ENCODE results near the gene TCEA2.

Gene TCEA2

DNA sequence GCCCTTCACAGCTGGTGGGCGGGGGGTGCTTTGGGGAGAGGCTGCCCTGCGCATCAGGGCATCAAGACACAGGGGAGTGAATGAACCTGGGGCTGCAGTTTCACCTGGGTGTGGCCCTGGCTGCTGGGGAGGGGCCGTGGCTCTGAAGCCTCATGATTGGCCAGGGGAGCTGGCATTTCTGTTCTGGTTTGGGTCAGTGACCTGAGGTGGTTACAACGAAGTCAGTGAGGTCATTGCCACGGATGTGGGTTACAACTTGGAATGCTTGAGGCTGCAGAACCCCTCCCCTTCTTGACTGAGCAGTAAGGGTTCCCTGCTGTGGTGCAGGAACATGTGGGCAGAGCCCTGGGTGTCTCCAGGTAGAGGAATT is 3.0 kb downstream of the TCEA2 start:
- no peak for TF ChIP-seq CTCF (IDR thresholded peaks at IDR 0.05; ENCODE audit: low read depth, low read length, missing control alignments)
- H3K4me3 ChIP-seq (ENCODE audit: low read depth, low read length): no peak overlapping the region
- peak; percentile 57 for DNase-seq (ENCODE audit: low read depth)
- in situ Hi-C loops (cut with HindIII; ENCODE audit: low sequenced_read_pairs): no loop called here

- no peak overlapping the region for H3K4me3 ChIP-seq (ENCODE audit: low read depth, low read length)
- no peak for TF ChIP-seq CTCF (IDR thresholded peaks at IDR 0.05; ENCODE audit: low read depth, low read length, missing control alignments)
- in situ Hi-C loops (cut with HindIII; ENCODE audit: low sequenced_read_pairs): no loop called here
- DNase-seq (ENCODE audit: low read depth): no peak
Measured at GRCh38 chr20:64067005-64067632, 4.1 kb downstream of the TCEA2 start.

DNA sequence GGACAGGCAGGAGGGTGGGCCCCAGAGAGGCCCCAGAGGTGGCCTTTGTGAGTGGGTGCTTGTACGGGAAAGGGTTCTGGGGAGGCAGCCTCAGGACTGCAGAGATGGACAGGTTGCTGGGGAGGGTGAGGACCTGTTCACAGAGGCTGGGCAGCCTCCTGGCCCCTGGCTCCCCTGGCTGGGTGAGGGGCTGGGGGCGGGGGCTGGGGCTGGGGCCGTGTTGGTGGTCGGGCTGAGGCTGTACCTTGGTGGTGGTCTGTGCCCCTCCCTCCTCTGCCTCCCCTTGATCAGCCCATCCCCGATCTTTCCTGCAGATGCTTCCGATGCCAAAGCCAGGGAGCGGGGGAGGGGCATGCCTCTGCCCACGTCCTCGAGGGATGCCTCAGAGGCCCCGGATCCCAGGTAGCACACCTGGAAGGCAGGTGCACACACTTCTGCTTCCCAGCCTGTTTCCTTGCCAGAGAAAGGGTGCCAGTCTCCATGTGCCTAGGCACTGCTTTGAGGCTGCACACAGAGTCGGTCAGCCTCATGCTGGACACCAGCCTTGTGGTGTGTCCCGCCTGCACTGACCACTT is 4.8 kb downstream of the TCEA2 start:
- no peak for TF ChIP-seq CTCF (IDR thresholded peaks at IDR 0.05; ENCODE audit: low read depth, low read length, missing control alignments)
- no peak for DNase-seq (ENCODE audit: low read depth)
- in situ Hi-C loops (cut with HindIII; ENCODE audit: low sequenced_read_pairs): no loop called here
- no peak overlapping the region for H3K4me3 ChIP-seq (ENCODE audit: low read depth, low read length)

GRCh38 chr20:64068386-64069208 is 5.6 kb downstream of the TCEA2 start:
- in situ Hi-C loops (cut with HindIII; ENCODE audit: low sequenced_read_pairs): no loop called here
- no peak for DNase-seq (ENCODE audit: low read depth)
- TF ChIP-seq CTCF (IDR thresholded peaks at IDR 0.05; ENCODE audit: low read depth, low read length, missing control alignments): no peak
- no peak overlapping the region for H3K4me3 ChIP-seq (ENCODE audit: low read depth, low read length)

DNA sequence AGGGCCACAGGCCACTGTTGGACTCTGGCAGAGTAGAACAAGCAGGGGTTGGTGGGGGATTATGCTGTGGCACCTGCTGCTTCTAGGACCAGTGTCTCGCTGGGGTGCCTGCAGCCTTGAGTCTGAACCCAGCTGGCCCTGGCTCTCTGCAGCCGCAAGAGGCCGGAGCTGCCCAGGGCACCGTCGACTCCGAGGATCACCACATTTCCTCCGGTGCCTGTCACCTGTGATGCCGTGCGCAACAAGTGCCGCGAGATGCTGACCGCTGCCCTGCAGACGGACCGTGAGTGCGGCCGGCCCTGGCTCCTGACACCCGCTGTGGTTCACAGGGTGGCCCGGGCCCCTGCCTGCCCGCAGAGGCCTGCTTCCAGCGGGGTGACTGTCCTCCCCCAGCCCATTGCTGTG is 6.2 kb downstream of the TCEA2 start:
- no peak overlapping the region for H3K4me3 ChIP-seq (ENCODE audit: low read depth, low read length)
- no peak for DNase-seq (ENCODE audit: low read depth)
- TF ChIP-seq CTCF (IDR thresholded peaks at IDR 0.05; ENCODE audit: low read depth, low read length, missing control alignments): no peak
- in situ Hi-C loops (cut with HindIII; ENCODE audit: low sequenced_read_pairs): no loop called here

GRCh38 chr20:64069614-64070243 is 6.7 kb downstream of the TCEA2 start:
- H3K4me3 ChIP-seq (ENCODE audit: low read depth, low read length): no peak overlapping the region
- peak; percentile 78 for TF ChIP-seq CTCF (IDR thresholded peaks at IDR 0.05; ENCODE audit: low read depth, low read length, missing control alignments)
- in situ Hi-C loops (cut with HindIII; ENCODE audit: low sequenced_read_pairs): no loop called here
- DNase-seq (ENCODE audit: low read depth): no peak
